ENCODE results near the gene CRIP3. TPM values are rescaled to one million over a fixed set of nuclear protein-coding genes. Genes with fewer than 3 reads are reported as not detected.

The CRIP3 gene
- total RNA-seq, 4 donors from 2014 or later: not detected

DNA sequence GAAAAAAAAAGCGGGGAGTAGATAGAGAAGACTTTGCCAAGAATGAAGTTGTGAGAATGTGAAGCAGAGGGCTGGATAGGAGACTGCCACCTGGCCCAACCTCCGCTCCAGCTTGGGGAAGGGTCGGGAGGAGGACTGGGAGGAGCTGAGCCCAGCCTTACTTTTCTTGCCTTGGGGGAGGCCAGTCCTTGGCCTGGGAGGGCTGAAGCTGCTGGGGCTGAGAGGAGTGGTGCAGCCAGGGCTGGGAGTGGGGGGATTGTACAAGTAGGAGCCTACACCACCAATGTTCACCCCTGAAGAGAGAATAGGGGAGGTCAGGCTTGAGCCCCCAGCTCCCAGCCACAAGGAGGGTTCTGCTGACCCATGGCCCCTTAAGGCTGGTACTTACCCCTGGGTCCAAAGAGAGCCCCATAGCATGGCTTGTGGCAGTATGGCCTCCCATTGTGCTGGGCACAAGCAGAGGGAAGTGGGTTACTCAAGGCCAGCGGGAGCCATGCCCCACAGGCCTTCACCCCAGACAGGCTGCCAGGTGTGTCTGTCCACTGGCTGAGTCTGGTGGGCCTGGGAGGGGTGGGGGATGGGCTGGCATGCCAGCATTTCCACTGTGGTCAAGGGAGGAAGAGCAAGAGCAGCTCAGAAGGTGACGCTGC is 1.1 kb downstream of the CRIP3 start:
- WGBS: 88% methylated on average over 4 of the region's 5 CpGs
- no peak overlapping the region for H3K27ac ChIP-seq (replicated peaks in 1 of 4)
- TF ChIP-seq CTCF (IDR thresholded peaks at IDR 0.05) (no peak), POLR2AphosphoS5 (IDR thresholded peaks at IDR 0.05) (no peak), EP300 (IDR thresholded peaks at IDR 0.05) (no peak), POLR2A (IDR thresholded peaks at IDR 0.05; ENCODE audit: low read depth) (no peak)
- H3K4me3 ChIP-seq: no peak overlapping the region
- no peaks in the 10 kb centered on the region for H3K9me3 ChIP-seq
- H3K4me1 ChIP-seq: peaks cover 11 to 17% (median 15%) of the 10 kb centered on the region in 4 donors
- DNase-seq (ENCODE audit: extremely low spot score): no peak
- intact Hi-C loops (cut with DNase I): no loop called here
- no peaks in the 10 kb centered on the region for H3K36me3 ChIP-seq
- peaks cover 0 to 25% (median 0%) of the 10 kb centered on the region in 4 donors for H3K27me3 ChIP-seq

DNA sequence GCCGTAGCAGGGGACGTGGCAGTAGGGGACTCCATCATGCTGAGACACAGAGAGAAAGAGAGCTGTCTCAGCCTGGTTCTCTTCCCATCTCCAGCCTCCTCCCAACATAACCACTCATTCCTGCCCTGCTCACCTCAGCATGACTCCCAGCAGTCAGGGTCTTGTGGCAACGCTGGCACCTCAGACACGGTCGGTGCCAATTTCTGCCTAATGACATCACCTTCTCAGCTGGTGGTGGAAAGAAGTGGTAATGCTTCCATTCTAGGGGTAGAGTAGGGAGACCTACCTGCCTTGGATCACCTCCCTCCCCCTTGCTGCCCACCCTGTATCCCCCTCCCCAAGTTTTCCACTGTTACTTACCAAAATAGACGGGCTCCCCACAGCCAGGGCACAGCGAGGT is 2.5 kb downstream of the CRIP3 start:
- Histone ChIP-seq H3K27me3 (peaks cover 0 to 35% (median 0%) of the 10 kb centered on the region in 4 donors), H3K4me3 (no peak overlapping the region), H3K36me3 (no peaks in the 10 kb centered on the region), H3K4me1 (peaks cover 11 to 17% (median 15%) of the 10 kb centered on the region in 4 donors), H3K27ac (replicated peaks in 1 of 4) (no peak overlapping the region), H3K9me3 (no peaks in the 10 kb centered on the region)
- TF ChIP-seq POLR2AphosphoS5 (IDR thresholded peaks at IDR 0.05) (no peak), CTCF (IDR thresholded peaks at IDR 0.05) (no peak), POLR2A (IDR thresholded peaks at IDR 0.05; ENCODE audit: low read depth) (no peak), EP300 (IDR thresholded peaks at IDR 0.05) (no peak)
- 91% methylated on average over 6 of the region's 7 CpGs for WGBS
- intact Hi-C loops (cut with DNase I): no loop called here
- no peak for DNase-seq (ENCODE audit: extremely low spot score)

- no peak overlapping the region for H3K27ac ChIP-seq (replicated peaks in 1 of 4)
- peaks cover 0 to 37% (median 0%) of the 10 kb centered on the region in 4 donors for H3K27me3 ChIP-seq
- H3K36me3 ChIP-seq: no peaks in the 10 kb centered on the region
- WGBS: 94% methylated on average over 2 of the region's 2 CpGs
- DNase-seq (ENCODE audit: extremely low spot score): no peak
- peaks cover 11 to 17% (median 15%) of the 10 kb centered on the region in 4 donors for H3K4me1 ChIP-seq
- no peak overlapping the region for H3K4me3 ChIP-seq
- intact Hi-C loops (cut with DNase I): no loop called here
- TF ChIP-seq CTCF (IDR thresholded peaks at IDR 0.05): no peak
- no peak for TF ChIP-seq POLR2A (IDR thresholded peaks at IDR 0.05; ENCODE audit: low read depth)
- TF ChIP-seq EP300 (IDR thresholded peaks at IDR 0.05): no peak
- no peak for TF ChIP-seq POLR2AphosphoS5 (IDR thresholded peaks at IDR 0.05)
- H3K9me3 ChIP-seq: no peaks in the 10 kb centered on the region
These were observed 3.7 kb downstream of the CRIP3 start for GRCh38 chr6:43304882-43305281.

GRCh38 chr6:43304361-43304760 is 4.3 kb downstream of the CRIP3 start:
- H3K27me3 ChIP-seq: peaks cover 0 to 41% (median 0%) of the 10 kb centered on the region in 4 donors
- intact Hi-C loops (cut with DNase I): no loop called here
- H3K9me3 ChIP-seq: no peaks in the 10 kb centered on the region
- no peak overlapping the region for H3K27ac ChIP-seq (replicated peaks in 1 of 4)
- no peaks in the 10 kb centered on the region for H3K36me3 ChIP-seq
- no peak overlapping the region for H3K4me3 ChIP-seq
- TF ChIP-seq EP300 (IDR thresholded peaks at IDR 0.05): no peak
- no peak for TF ChIP-seq CTCF (IDR thresholded peaks at IDR 0.05)
- TF ChIP-seq POLR2A (IDR thresholded peaks at IDR 0.05; ENCODE audit: low read depth): no peak
- TF ChIP-seq POLR2AphosphoS5 (IDR thresholded peaks at IDR 0.05): no peak
- 81% methylated on average over 3 of the region's 3 CpGs for WGBS
- no peak for DNase-seq (ENCODE audit: extremely low spot score)
- peaks cover 11 to 17% (median 15%) of the 10 kb centered on the region in 4 donors for H3K4me1 ChIP-seq

All from esophagus muscularis mucosa (tissue), 4 donors.